Neuronal stem cell (in vitro differentiated cells): Measurements from ENCODE around the gene GLI3.

Experiments used
- DNase-seq: peaks from one replicate; pipeline ENCODE4 v3.0.0-alpha.2; 2013; ENCODE audit warnings: low spot score
- H2AFZ ChIP-seq: one replicate; pipeline ENCODE4 v1.6.1; 2013; ENCODE audit warnings: mild to moderate bottlenecking, low read length, inconsistent platforms
- H2AK5ac ChIP-seq: 2 replicates; pipeline ENCODE4 v1.6.1; 2013; ENCODE audit warnings: low read depth, mild to moderate bottlenecking, inconsistent platforms, low read length, moderate library complexity, mixed read lengths
- H2BK120ac ChIP-seq: 2 replicates; pipeline ENCODE4 v1.6.1; 2013; ENCODE audit warnings: low read depth, mild to moderate bottlenecking, inconsistent platforms, low read length, moderate library complexity, mixed read lengths
- H2BK12ac ChIP-seq: one replicate; pipeline ENCODE4 v1.6.1; 2013; ENCODE audit warnings: low read length, inconsistent platforms
- H2BK15ac ChIP-seq: 2 replicates; pipeline ENCODE4 v1.6.1; 2013; ENCODE audit warnings: mild to moderate bottlenecking, low read length, inconsistent platforms, mixed read lengths
- H2BK5ac ChIP-seq: one replicate; pipeline ENCODE4 v1.6.1; 2013; ENCODE audit warnings: inconsistent platforms, mild to moderate bottlenecking, low read length, moderate library complexity
- H3K14ac ChIP-seq: one replicate; pipeline ENCODE4 v1.6.1; 2013; ENCODE audit warnings: low read length, inconsistent platforms
- H3K18ac ChIP-seq: 2 replicates; pipeline ENCODE4 v1.6.1; 2013; ENCODE audit warnings: low read length, inconsistent platforms
- H3K23ac ChIP-seq: 2 replicates; pipeline ENCODE4 v1.6.1; 2013; ENCODE audit warnings: low read depth, mild to moderate bottlenecking, mixed read lengths, low read length, inconsistent platforms; ENCODE audit not compliant: poor library complexity
- H3K27ac ChIP-seq: replicated peaks from 3 replicates; pipeline ENCODE4 v1.5.1; 2013; ENCODE audit warnings: low read length, inconsistent platforms
- H3K27me3 ChIP-seq, 3 experiments: 2 replicates each; pipeline ENCODE4 v1.6.1; 2013; ENCODE audit warnings: low read length in 3 of 3, mild to moderate bottlenecking in 2 of 3, inconsistent platforms in 1 of 3, low read depth in 1 of 3, mixed read lengths in 1 of 3, moderate library complexity in 1 of 3; ENCODE audit not compliant: control insufficient read depth in 3 of 3, insufficient read depth in 3 of 3
- H3K36me3 ChIP-seq, 2 donors: replicated peaks in 1 of 2; 2 replicates each; pipeline ENCODE4 v1.6.1; 2013; ENCODE audit warnings: low read length in 2 of 2; ENCODE audit not compliant: control insufficient read depth in 2 of 2, insufficient read depth in 2 of 2
- H3K4ac ChIP-seq: 2 replicates; pipeline ENCODE4 v1.6.1; 2013; ENCODE audit warnings: inconsistent platforms, mild to moderate bottlenecking, low read length, moderate library complexity
- H3K4me1 ChIP-seq, 2 donors: 1 replicate in 1 of 2; 2 replicates in 1 of 2; pipeline ENCODE4 v1.6.1; 2013; ENCODE audit warnings: low read length in 2 of 2, low read depth in 1 of 2; ENCODE audit not compliant: control insufficient read depth in 2 of 2, insufficient read depth in 1 of 2
- H3K4me2 ChIP-seq: one replicate; pipeline ENCODE4 v1.6.1; 2013; ENCODE audit warnings: mild to moderate bottlenecking, low read length, inconsistent platforms; ENCODE audit not compliant: insufficient read depth, poor library complexity, severe bottlenecking
- H3K4me3 ChIP-seq, 2 donors: 2 replicates each; pipeline ENCODE4 v1.5.1; 2013; ENCODE audit warnings: low read length in 2 of 2, mild to moderate bottlenecking in 2 of 2, inconsistent platforms in 1 of 2, moderate library complexity in 1 of 2
- H3K79me1 ChIP-seq: one replicate; pipeline ENCODE4 v1.6.1; 2013; ENCODE audit warnings: low read depth, mild to moderate bottlenecking, inconsistent platforms, low read length, moderate library complexity
- H3K9ac ChIP-seq: one replicate; pipeline ENCODE4 v1.6.1; 2013; ENCODE audit warnings: mild to moderate bottlenecking, low read depth, low read length, inconsistent platforms; ENCODE audit not compliant: poor library complexity
- H3K9me3 ChIP-seq, 2 donors: replicated peaks in 1 of 2; 2 replicates each; pipeline versions ENCODE3 to v1.6.1; 2013; ENCODE audit warnings: low read length in 2 of 2, mild to moderate bottlenecking in 2 of 2, inconsistent platforms in 1 of 2, low read depth in 1 of 2, mixed read lengths in 1 of 2, moderate library complexity in 1 of 2; ENCODE audit not compliant: control insufficient read depth in 2 of 2, insufficient read depth in 1 of 2
- H4K8ac ChIP-seq: one replicate; pipeline ENCODE4 v1.6.1; 2013; ENCODE audit warnings: low read depth, mild to moderate bottlenecking, inconsistent platforms, low read length, moderate library complexity
- H4K91ac ChIP-seq: one replicate; pipeline ENCODE4 v1.6.1; 2013; ENCODE audit warnings: low read length, low read depth, mild to moderate bottlenecking, inconsistent platforms; ENCODE audit not compliant: poor library complexity
- WGBS, 2 donors: extraction: QIAGEN DNeasy Blood & Tissue Kit; methylation state at CpG; one replicate each; pipeline ENCODE4 v1.1.7; 2013; ENCODE audit warnings: missing lambda C conversion rate in 2 of 2, mixed read lengths in 1 of 2; ENCODE audit not compliant: insufficient read length in 2 of 2, insufficient replicate concordance in 1 of 2; ENCODE audit errors: extremely low coverage in 2 of 2; 5-methylcytosine and 5-hydroxymethylcytosine counted together

The GLI3 gene

GRCh38 chr7:42099470-42100155, 137.4 kb downstream of the GLI3 start:
- Histone ChIP-seq H3K4me3 (no peak overlapping the region), H4K91ac (no peak overlapping the region), H2BK15ac (no peak overlapping the region), H2AK5ac (no peak overlapping the region), H3K4me1 (peaks cover 8% of the 10 kb centered on the region in 2 donors), H3K36me3 (peaks cover 21 to 75% of the 10 kb centered on the region in 2 donors), H3K27me3 (no peaks in the 10 kb centered on the region), H4K8ac (no peak overlapping the region), H3K23ac (no peak overlapping the region), H3K18ac (no peak overlapping the region), H2AFZ (no peak overlapping the region), H2BK5ac (no peak overlapping the region), H2BK12ac (no peak overlapping the region), H3K79me1 (peaks cover 10% of the 10 kb centered on the region), H3K9ac (no peak overlapping the region), H3K4ac (no peak overlapping the region), H2BK120ac (no peak overlapping the region), H3K27ac (no peak overlapping the region), H3K4me2 (no peak overlapping the region), H3K9me3 (peaks cover 0 to 3% of the 10 kb centered on the region in 2 donors), H3K14ac (no peak overlapping the region)
- WGBS, 2 donors = no CpG with 5 or more reads among the region's 8 CpGs
- DNase-seq = no peak

- Histone ChIP-seq H2AK5ac (no peak overlapping the region), H3K27ac (no peak overlapping the region), H2AFZ (no peak overlapping the region), H3K23ac (no peak overlapping the region), H3K4me1 (peaks cover 8% of the 10 kb centered on the region in 2 donors), H2BK12ac (no peak overlapping the region), H3K18ac (no peak overlapping the region), H3K27me3 (no peaks in the 10 kb centered on the region), H3K9ac (no peak overlapping the region), H3K4me3 (no peak overlapping the region), H4K91ac (no peak overlapping the region), H2BK5ac (no peak overlapping the region), H3K79me1 (peaks cover 10% of the 10 kb centered on the region), H2BK15ac (no peak overlapping the region), H3K9me3 (peaks cover 0 to 3% of the 10 kb centered on the region in 2 donors), H3K4me2 (no peak overlapping the region), H3K14ac (no peak overlapping the region), H2BK120ac (no peak overlapping the region), H4K8ac (no peak overlapping the region), H3K36me3 (peaks cover 20 to 70% of the 10 kb centered on the region in 2 donors), H3K4ac (no peak overlapping the region)
- WGBS, 2 donors = no CpG with 5 or more reads among the region's 4 CpGs
- no peak for DNase-seq
Observed at GRCh38 chr7:42099066-42099465, 137.9 kb downstream of the GLI3 start.

DNA sequence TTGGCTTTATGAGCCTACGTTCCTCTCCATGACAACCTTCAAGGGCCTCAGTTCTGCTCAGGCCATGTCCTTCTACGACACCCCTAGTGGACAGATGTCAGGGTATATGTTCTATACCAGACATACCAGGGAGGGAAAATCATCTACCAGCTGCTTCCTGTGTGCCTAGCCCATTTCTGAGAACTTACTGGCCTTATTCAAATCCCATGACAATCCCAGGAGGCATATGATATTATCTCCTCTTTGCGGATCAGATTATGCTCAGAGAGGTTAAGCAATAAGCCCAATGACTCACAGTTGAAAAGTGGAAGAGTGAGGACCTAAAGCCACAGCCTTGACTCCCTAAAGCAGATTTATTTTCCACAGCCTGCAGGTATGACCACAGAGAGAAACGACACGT, 139.3 kb downstream of the GLI3 start:
- H3K79me1 ChIP-seq = peaks cover 6% of the 10 kb centered on the region
- DNase-seq = no peak
- WGBS, 2 donors = no CpG with 5 or more reads among the region's 5 CpGs

GRCh38 chr7:42096681-42097561, 140.1 kb downstream of the GLI3 start:
- Histone ChIP-seq H2AK5ac (no peak overlapping the region), H3K9me3 (peaks cover 0 to 3% of the 10 kb centered on the region in 2 donors), H3K4me2 (no peak overlapping the region), H3K79me1 (peaks cover 6% of the 10 kb centered on the region), H3K27ac (no peak overlapping the region), H2BK5ac (no peak overlapping the region), H3K9ac (no peak overlapping the region), H3K14ac (no peak overlapping the region), H2AFZ (no peak overlapping the region), H3K27me3 (no peaks in the 10 kb centered on the region), H2BK15ac (no peak overlapping the region), H4K8ac (no peak overlapping the region), H3K4ac (no peak overlapping the region), H3K18ac (peak overlapping the region; percentile 67), H2BK12ac (no peak overlapping the region), H3K36me3 (peaks cover 14 to 56% of the 10 kb centered on the region in 2 donors), H3K4me3 (no peak overlapping the region), H2BK120ac (no peak overlapping the region), H3K23ac (no peak overlapping the region), H3K4me1 (peaks cover 14% of the 10 kb centered on the region in 2 donors), H4K91ac (no peak overlapping the region)
- no peak for DNase-seq
- no CpG with 5 or more reads among the region's 11 CpGs for WGBS, 2 donors

More for the DNA sequence above, 139.3 kb downstream of the GLI3 start:
- H2BK12ac ChIP-seq = no peak overlapping the region
- no peak overlapping the region for H2BK5ac ChIP-seq
- no peak overlapping the region for H4K91ac ChIP-seq
- peaks cover 0 to 3% of the 10 kb centered on the region in 2 donors for H3K9me3 ChIP-seq
- no peak overlapping the region for H3K9ac ChIP-seq
- no peak overlapping the region for H3K14ac ChIP-seq
- H3K23ac ChIP-seq = no peak overlapping the region
- no peak overlapping the region for H3K4me2 ChIP-seq
- H3K4me3 ChIP-seq = no peak overlapping the region
- no peak overlapping the region for H2AK5ac ChIP-seq
- H3K27me3 ChIP-seq = no peaks in the 10 kb centered on the region
- no peak overlapping the region for H4K8ac ChIP-seq
- H2BK120ac ChIP-seq = no peak overlapping the region
- no peak overlapping the region for H2BK15ac ChIP-seq
- H3K4ac ChIP-seq = no peak overlapping the region
- peaks cover 8% of the 10 kb centered on the region in 2 donors for H3K4me1 ChIP-seq
- H3K36me3 ChIP-seq = peaks cover 19 to 63% of the 10 kb centered on the region in 2 donors
- H2AFZ ChIP-seq = no peak overlapping the region
- H3K27ac ChIP-seq = no peak overlapping the region
- no peak overlapping the region for H3K18ac ChIP-seq
